Measurements from ENCODE around the gene TAOK1.

Gene TAOK1

DNA sequence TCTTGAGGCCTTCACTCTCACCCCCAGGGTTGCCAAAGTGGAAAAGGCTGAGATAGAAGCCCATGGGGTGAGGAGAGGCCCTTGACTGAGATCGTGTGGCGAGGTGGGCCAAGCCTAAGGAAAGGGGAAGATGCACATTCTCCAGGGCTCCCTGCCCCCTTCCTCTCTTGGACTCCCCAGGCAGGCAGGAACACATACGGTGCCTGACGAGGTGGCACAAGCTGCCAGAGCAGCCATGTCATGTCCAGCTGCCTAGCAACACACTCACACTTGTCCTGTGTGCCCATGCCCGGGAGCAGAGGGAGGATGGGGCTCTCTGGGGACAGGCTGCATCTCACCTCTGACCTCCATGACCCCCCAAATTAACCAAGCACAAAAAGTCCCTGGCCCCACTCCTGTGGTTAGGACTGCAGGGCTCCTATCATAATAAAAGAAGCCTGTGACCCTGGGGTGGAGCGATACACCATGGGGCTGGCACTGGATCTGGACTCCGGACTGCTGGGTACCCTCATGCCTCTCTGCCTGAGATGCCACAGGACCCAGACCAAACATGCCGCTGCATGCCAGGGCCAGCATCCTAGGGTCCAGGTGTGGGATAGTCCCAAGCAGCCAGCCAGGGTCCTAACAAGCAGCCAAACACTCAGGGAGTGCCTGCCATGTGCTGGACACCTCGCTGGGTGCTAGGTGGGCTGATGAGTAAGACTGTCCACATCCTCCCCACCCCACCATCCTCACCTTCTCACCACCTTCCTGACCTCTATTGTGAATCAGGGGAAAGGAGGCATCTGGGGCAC, 196.7 kb downstream of the TAOK1 start:
- FAIRE-seq, result no peak

DNA sequence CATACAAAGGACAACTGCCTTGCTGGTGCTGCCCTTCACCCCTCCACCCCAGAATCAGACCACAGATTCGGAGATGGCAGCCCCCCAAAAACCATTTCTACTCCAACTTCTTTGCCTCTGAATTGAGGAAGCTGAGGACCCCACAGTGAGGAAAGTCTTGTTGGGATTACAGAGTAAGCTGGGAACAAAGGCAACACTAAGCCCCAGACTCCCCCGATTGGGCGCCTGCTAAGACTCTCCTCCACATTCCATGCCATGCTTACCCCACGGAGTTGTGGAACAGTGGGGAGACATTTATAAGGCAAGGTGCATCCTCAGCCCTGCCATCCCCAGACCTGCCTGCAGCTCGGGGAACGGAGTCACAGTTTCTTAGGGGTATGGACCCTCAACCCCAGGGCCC, 197.4 kb downstream of the TAOK1 start:
- FAIRE-seq, result no peak

DNA sequence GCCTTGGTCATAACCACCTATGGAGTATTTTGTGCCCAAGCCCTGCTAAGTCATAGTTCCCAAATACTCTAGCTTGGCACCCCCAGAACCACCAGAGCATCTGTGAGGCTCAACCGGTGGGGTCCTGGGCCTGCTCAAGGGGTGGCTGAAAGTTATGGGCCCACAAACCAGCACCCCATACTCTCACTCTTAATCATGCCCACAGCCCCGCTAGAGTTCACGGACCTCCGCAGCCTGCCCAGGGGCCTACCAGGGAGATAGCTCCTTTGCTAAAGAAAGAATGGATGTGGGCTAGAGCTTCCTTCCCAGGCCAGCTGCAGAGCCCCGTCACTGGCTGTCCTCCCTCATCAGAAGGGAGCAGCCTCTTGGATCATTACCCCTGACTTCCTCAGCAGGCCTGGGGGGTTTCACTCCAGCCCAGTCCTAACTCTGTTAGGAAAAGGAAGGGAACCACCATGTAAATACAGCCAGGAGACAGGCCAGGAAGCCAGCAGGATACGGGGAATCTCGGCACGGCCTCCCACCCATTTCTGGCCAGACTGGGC, 197.9 kb downstream of the TAOK1 start:
- no peak for FAIRE-seq

DNA sequence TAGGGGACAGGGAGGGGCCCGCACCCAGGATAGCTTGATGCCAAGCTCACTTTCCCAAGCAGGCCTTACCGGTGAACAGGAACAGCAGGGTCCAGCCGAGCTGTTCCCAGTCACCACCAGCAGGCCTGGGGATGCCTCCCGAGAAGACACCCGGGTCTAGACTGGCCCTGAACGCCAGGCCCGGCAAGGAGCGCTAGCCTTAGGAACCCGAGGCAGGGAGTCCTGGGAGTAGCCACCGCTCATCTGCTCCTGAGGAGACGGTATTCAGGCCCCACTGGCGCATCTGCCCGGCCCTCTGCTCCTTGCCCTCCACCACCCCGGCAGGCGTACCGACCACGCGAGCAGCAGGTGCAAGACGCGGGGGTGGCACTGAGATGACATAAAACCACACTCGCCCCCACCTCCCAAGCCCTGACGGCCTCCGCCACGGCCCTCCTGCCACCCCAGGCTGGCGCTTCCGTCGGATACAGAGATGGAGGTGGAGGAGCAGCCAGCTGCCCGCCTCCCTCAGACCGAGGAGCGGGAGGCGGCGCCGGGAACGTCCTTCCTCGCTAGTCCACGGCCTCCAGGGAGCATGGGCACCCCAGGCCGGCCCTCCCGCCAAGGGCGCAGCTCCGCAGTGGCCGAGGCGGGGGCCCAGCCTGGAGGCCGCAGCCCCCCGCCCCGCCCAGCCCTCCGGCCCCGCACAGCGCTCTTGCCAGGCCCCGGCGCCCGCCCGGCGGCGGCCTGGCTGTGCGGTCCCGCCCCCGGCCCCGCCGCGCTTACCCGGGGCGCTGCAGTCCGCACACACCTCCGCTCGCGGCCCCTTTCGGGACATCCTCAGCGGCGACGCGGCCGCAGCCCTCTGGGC, 198.6 kb downstream of the TAOK1 start:
- no peak for FAIRE-seq

DNA sequence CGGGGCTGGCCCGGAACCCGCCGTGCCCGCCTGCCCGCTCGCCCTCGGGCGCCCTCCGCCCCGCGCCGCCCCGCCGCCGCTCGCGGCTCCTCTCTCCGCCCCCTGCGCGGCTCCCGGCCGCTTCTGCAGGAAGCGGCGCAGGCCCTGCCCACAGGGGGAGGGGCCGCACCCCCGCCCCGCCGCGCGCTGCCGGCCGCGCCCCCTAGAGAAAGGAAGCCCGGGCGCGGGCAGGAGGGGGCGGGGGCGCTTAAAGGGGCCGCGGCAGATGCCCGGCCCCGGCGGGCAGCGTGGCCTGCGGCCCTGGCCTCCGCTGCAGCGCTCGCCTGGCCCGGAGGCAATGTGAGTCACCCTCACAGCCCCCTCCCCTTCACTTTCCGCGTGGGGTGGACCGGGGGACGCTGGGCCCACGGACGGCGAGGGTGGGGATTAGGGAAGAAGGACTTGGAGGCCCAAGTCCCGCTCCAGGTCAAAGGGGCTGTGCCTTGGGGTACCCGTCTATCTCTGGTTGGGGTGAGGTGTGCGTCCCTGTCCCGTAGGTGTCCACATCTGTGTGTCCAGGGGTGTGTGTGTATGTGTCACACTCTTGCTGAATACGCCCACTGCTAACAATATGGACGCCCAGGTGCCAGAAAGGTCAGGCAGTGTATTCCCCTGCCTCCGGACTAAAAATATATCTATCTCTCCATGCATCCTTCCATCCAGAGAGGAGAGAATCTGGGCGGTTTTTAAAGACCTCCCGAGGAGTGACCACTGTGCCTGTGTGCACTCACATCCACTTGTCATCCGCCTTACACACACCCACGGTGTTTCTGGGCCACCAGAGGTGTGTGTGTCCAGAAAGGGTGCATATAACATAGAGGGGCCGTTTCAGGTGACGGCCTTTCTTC, 199.6 kb downstream of the TAOK1 start, which contains the start of gene GIT1:
TSS of gene GIT1 (minus strand) at position 125 of the 887 bp plus-strand sequence. CDS start 270 bp downstream, outside the sequence.
- FAIRE-seq, result no peak

DNA sequence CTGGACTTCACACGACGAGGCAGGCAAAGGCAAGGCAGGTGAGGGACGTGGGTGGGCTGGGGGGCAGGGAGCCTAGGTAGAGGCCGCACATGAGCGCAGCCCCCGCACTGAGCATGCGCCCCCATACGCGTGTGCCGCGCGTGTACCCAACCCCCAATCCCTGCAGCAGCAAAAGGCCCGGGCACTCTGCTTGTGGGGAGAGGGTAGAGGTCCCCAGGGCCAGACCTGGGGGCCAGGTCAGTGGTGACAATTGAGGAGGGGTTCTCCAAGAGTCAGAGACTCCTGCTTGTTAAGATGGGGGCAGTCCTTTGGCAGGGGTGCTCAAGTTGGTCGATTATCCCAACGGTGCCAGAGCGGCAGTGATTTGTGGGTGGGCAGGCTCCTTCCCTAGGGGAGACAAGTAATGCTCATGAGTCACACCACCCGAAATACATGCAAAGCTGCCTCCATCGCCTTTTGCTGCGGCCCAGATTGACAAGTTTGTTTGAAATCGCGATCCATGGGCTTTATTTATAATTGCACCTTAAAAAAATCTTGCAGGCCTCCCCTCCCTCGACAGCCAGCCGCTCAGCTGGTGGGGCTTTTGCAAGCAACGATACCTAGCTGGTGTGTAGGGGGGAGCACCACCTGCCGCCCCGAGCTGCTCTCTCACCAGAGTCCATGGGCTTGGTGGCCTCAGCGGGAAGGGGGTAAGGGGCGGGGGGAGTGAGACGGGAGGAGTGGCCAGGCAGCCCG, 200.4 kb downstream of the TAOK1 start:
- FAIRE-seq, result no peak

DNA sequence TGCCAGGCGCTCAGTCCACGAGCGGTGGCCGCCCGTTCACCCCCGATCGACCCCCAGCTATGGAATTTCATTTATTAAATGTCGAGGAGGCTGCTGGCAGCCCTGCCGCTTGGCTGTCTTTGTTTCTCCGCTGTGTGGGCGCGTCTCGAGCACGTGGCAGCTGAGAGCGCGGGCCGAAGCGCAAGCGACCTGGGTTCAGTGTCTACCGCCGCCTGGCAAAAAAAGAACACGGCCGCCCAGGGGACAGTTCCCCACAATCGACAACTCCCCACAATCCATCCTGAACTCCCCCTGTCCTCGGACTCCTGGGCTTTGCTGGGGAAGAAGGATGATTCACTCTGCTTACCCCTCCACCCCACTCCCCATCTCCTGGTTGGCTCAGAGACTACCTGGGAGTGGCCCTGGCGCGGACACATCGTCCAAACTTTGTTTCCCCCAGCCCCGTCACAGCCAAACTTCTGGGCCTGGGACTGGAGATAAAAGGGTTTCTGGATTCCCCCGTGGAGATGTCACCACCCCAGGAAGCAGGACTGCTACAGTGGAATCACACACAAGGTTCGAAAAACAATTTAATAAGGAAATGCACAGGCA, 201.1 kb downstream of the TAOK1 start:
- no peak for FAIRE-seq

DNA sequence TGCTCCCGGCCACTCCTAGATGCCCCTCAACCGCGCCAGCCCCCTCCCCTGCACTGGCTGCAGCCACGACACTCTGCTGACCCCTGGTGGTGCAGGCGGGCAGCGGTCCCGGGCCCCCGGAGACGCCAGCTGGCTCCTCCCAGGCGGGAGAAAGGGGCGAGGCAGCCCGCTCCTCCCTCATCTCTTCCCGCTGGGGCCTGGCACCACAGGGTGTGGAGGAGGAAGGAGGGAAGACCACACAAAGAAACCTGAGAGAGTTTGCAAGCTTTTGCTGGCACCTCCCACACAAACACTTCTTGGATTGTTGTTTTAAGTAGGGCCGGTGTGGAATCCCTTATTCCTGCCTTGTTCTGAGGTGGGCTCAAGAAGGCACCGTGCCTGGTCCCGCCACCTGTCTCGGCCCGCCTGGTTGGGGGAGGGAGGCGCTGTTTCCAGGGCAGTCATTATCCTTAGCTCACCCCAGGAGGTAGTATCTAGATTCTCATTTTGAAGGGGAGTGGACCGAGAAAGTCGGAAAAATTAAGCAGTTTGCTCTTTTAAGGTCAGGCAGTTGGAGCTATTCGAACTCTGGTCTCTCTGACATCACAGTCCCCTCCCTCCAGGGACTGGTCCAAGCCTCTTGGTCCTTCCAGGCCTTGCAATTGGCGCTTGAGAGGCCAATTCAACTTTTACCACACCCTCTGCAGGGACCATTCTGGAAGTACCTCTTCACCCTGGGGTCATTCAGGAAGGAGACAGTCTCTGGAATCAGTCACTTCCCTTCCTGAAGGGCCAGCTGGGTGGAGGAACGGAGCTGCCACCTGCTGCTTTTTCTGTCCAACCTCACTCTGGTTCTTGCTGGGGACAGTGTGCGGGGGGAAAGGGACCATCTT, 201.8 kb downstream of the TAOK1 start:
- no peak for FAIRE-seq

DNA sequence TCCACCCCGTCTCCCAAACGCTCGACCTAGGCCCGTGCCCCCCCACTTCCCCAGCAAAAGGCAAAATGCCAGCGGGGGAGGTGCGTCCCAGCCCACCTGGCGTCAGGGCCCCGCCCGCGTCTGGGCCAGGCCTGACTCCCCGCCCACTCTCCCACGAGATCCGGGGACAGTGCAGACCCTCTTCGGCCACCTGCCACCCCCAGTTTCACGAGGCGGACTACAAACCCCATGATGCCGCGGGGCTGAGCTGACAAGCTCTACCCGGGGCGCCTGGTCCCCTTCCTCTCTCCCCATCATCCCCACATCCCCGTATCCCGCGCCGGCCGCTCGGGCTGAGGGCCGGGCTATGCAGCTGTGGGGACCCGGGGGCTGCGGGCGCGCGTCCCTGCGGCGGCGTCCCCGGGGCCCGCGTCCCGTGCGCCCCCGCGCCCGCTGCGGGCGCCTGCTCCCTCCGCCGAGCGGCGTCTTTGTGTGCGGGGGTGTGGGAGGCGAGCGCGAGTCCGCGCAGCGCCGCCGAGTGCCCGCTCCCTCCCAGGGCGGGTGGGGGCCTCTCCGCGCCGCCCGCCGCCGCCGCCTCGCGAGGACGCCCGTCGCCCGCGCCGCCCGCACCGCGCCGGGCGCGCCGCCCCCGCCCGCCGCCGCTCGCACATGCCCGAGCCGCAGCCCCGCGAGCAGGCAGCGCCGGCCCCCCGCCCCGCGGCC, 202.8 kb downstream of the TAOK1 start, which contains the start of gene ANKRD13B:
TSS of gene ANKRD13B (plus strand) at position 283 of the 702 bp plus-strand sequence. CDS start 490 bp downstream, outside the sequence.
- no peak for FAIRE-seq

DNA sequence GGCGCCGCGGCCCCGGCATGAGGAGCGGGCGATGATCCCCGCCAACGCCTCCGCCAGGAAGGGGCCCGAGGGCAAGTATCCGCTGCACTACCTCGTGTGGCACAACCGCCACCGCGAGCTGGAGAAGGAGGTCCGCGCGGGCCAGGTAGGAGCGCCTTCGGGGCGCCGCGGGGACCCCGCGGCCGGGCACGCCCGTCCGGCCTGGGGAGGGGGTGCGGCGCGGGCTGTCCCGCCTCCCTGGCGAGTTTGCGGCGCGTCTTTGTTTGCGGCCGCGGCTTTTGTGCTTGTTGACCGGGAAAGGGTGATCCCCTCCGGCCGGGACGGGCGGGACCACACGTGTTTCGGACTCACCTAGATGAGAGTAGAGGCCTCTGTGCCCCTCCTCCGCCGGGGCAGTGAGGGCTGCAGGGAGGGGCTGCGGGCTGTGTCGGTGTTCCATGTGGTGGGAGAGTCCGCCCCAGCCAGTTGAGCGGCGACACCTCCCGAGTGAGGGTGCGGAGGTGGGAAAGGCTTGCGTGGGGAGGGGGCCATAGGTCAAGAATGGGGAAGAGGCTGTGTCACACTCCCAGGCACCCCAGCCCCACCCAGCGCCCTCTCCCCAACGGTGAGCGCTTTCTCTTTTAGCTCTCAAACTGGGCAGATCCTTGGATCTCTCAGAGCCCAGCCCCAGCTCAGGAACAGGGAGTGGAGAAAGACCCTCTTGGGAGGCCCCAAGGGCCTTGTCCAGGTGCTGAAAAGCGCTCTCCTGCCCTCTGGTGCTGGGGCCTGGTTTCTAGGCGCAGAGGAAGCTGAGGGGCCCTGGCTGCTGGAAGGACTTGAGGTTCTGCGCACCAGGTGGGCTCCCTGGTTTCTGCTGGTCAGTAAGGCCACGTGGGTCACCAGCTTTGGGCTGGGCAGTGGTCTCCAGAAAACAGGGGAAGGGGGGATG, 203.7 kb downstream of the TAOK1 start:
- no peak for FAIRE-seq

DNA sequence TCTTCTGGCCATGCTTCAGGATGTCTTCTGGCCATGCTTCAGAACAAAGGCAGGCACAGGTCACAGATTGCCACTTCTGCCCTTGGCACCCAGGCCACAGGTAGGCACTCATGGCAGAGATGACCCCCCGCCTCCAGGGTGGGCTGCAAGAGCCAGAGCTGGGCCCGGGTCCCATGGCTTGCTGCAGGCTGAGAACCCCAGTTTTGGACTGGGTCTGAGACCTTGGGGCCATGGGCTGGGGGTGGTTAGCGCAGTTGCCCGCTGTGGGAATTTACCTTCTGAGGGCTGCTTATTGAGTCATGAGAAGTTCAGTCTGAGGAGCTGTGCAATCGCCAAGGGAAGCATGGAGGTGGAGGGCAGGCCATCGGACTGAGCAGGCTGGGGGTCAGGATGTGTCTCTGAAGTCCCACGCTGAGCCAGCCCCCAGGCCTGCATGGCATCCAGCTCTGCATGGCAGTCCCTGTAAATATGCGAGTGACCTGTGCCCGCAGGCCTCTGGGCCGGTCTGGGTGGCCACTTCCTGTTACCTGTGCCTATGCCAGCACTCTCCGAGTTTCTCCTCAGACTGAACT, 204.4 kb downstream of the TAOK1 start:
- no peak for FAIRE-seq

DNA sequence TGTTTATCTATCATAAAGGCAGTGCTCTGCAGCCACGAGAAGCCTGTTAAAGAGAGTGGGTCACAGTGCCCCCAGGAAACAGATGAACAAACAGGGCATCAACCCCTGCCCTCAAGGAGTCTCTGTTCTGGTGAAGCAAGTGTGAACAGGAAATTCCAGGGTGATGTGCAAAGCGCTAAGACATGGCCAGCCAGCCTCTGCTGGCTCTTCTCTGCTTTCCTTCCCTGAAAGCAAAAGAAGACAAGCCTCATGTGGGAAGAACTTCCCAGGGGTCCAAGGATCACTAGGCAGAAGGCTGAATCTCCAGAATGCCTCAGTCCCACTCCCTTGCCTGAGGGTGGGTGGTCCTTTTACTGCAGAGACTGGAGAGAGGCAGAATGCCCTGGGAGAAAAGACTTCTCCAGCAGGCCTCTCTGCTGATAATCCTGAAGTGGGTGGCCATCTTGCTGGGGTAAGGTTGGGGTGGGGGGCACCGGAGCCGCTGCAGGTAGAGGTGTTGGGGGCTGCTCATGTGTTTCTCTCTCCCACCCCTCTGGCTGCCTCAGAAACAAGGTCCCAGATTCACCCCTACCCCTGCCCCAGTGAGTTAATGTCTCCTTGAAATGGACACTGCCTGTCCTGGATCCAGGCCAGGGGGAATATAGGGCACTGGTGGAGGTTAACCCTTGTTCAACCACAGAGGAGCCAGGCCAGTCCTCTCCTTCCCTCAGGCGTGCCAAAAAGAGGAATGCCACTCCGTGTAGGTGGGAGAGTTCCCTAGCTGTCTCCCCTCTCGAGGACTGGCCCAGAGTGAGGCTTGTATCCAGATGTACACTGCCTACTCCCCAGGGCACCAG, 205.2 kb downstream of the TAOK1 start:
- FAIRE-seq, result no peak

DNA sequence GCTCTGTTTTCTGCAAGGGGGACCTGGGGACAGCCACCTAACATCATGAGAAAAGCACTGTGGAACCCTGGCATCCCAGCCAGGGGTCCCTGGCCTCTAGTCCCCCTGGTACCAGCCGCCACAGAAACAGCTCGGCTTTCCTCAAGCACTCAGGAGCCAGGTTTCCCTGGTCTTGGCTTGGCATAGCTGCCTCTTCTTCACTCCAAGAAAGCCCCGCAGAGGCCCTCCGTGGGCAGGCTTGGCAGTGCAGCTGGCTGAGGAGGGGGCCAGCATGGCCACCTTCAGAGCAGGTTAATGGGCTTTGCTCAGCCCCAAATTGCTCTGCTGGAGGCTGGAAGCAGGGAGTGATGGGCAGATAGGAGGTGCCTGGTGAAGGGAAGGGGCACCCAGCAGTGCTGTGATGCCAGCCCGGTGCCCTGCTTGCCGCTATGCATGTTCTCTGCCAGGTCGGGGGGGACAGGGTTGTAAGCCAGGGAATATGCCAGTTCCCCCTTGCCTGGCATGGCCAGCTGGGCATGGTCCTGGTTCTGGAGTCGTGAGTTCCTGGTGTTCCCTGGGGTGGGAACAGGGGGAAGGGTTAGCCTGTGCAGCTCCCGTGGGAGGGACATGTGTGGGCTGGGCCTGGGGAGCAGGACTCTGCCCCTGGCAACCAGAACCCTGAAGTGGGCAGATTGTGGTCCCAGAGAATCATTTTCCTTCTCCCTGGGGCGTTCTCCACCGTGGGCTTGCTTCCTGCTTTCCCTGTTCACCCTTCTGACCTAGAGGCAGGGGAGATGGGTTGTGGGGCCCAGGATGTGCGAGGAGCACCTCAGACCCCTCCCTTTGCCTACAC, 206.0 kb downstream of the TAOK1 start:
- FAIRE-seq, result no peak

DNA sequence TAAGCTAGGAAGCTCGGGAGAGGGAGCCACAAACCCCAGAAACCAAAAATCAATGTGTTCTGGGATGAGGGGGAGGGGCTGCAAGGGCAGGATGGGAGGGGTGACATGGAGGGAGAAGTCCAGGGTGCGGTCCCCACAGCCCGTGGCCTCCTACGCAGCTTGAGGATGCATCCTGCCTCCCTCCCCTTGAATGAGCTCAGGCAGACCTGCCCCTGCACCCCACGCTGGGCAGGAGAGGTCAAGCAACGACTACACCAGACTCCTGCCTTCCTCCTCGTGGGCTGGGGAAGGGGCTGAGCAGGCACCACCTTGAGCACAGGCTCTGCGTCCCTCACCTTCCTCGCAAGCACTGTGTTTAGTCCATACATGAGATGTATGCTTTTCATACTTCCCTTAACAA, 206.6 kb downstream of the TAOK1 start:
- no peak for FAIRE-seq

DNA sequence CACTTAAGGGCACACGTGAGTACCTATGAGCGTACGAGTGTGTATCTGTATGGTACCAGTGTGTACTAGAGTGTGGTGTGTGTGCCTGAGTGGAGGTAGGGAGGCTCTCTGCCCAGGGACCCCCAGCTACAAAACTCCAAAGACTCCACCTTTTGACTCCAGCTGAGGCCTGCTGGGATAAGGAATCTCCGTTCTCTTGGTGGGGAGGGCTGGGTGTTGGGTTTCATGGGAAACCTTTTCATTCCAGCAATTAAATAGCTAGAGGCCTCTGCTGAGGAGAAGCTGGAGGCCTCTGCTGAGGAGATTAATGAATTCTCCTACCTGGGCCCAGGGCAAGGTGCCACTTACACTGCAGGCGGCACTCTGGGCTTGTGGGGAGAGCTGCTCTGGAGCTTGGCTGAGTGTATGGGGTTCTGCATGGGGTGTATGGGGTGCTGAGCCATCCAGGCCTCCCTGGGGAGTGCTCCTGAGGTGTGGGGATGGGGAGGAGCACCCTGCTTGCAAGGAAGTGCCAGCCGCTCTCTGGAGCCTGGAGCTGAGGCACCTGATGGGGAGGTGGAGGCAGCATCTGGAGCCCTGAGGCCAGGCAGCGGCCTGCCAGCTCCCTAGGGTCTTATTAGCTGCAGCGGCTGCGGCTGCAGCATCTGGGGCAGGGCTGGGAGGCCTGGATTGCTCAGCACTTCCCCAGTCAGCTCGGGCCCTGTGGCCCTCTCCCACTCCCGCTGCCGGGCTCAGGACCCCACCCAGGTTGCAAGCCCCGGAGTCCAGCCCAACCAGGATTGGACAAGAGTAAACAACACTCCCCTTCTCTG, 207.4 kb downstream of the TAOK1 start:
- no peak for FAIRE-seq

Measured in colon (tissue), 2 donors.